Measurements from ENCODE around the gene CTSZ. TPM values are rescaled to one million over a fixed set of nuclear protein-coding genes. Genes with fewer than 3 reads are reported as not detected.

The CTSZ gene
- total RNA-seq, 1 donor from 2014 or later = 131 TPM

GRCh38 chr20:59008715-59009336 lies 1.8 kb upstream of the CTSZ start:
- H3K4me1 ChIP-seq = peaks cover 65% of the 10 kb centered on the region
- intact Hi-C loops (cut with micrococcal nuclease) = no loop called here
- H3K4me3 ChIP-seq = no peak overlapping the region
- TF ChIP-seq CTCF (IDR thresholded peaks at IDR 0.05; ENCODE audit: borderline replicate concordance) = no peak
- H3K27me3 ChIP-seq (ENCODE audit: low read depth) = no peaks in the 10 kb centered on the region
- H3K27ac ChIP-seq (replicated peaks) = no peak overlapping the region
- no peaks in the 10 kb centered on the region for H3K9me3 ChIP-seq (replicated peaks)
- no peaks in the 10 kb centered on the region for H3K36me3 ChIP-seq
- DNase-seq = no peak

- Histone ChIP-seq H3K9me3 (replicated peaks) (no peaks in the 10 kb centered on the region), H3K27ac (replicated peaks) (peak overlapping the region; percentile 89), H3K4me3 (peak overlapping the region; percentile 96), H3K27me3 (ENCODE audit: low read depth) (no peaks in the 10 kb centered on the region), H3K4me1 (peaks cover 73% of the 10 kb centered on the region), H3K36me3 (no peaks in the 10 kb centered on the region)
- TF ChIP-seq CTCF (IDR thresholded peaks at IDR 0.05; ENCODE audit: borderline replicate concordance) = no peak
- intact Hi-C loops (cut with micrococcal nuclease) = no loop called here
- DNase-seq = peak; percentile 43
These were observed 834 bp upstream of the CTSZ start for GRCh38 chr20:59007665-59008511.

GRCh38 chr20:59006167-59006863 lies 739 bp downstream of the CTSZ start:
- Histone ChIP-seq H3K4me1 (peaks cover 69% of the 10 kb centered on the region), H3K27me3 (ENCODE audit: low read depth) (no peaks in the 10 kb centered on the region)

GRCh38 chr20:59005523-59006166 lies 1.4 kb downstream of the CTSZ start:
- intact Hi-C loops (cut with micrococcal nuclease) = no loop called here

More at GRCh38 chr20:59006167-59006863, 739 bp downstream of the CTSZ start:
- Histone ChIP-seq H3K36me3 (peaks cover 8% of the 10 kb centered on the region), H3K27ac (replicated peaks) (peak overlapping the region; percentile 89), H3K4me3 (peak overlapping the region; percentile 96), H3K9me3 (replicated peaks) (no peaks in the 10 kb centered on the region)
- intact Hi-C loops (cut with micrococcal nuclease) = no loop called here
- DNase-seq = no peak
- TF ChIP-seq CTCF (IDR thresholded peaks at IDR 0.05; ENCODE audit: borderline replicate concordance) = no peak

More at GRCh38 chr20:59005523-59006166, 1.4 kb downstream of the CTSZ start:
- no peak for TF ChIP-seq CTCF (IDR thresholded peaks at IDR 0.05; ENCODE audit: borderline replicate concordance)
- Histone ChIP-seq H3K36me3 (peaks cover 15% of the 10 kb centered on the region), H3K9me3 (replicated peaks) (no peaks in the 10 kb centered on the region), H3K4me1 (peaks cover 62% of the 10 kb centered on the region), H3K27me3 (ENCODE audit: low read depth) (no peaks in the 10 kb centered on the region), H3K4me3 (peak overlapping the region; percentile 96), H3K27ac (replicated peaks) (peak overlapping the region; percentile 89)
- no peak for DNase-seq

Data from left ventricle myocardium inferior (tissue), 1 donor.